Nephron progenitor cell (in vitro differentiated cells): ENCODE results near the gene RPS16.

Experiments used
- DNase-seq: peaks from one replicate; pipeline ENCODE4 v3.0.0; 2021
- H3K27ac Mint-ChIP-seq: 2 replicates; pipeline ENCODE4 v1.8.0; 2021; ENCODE audit warnings: mild to moderate bottlenecking, moderate library complexity, mixed read lengths
- H3K27me3 Mint-ChIP-seq: 2 replicates; pipeline ENCODE4 v1.8.0; 2021; ENCODE audit warnings: mild to moderate bottlenecking, low read depth, mixed read lengths; ENCODE audit not compliant: poor library complexity
- H3K36me3 Mint-ChIP-seq: 2 replicates; pipeline ENCODE4 v1.8.0; 2021; ENCODE audit warnings: low read depth, mixed read lengths
- H3K4me1 Mint-ChIP-seq: 2 replicates; pipeline ENCODE4 v1.8.0; 2021; ENCODE audit warnings: mixed read lengths
- H3K4me3 Mint-ChIP-seq: 2 replicates; pipeline ENCODE4 v1.8.0; 2021; ENCODE audit warnings: mild to moderate bottlenecking, moderate library complexity, mixed read lengths
- H3K9me3 Mint-ChIP-seq: 2 replicates; pipeline ENCODE4 v1.8.0; 2021; ENCODE audit warnings: mild to moderate bottlenecking, moderate library complexity, mixed read lengths
- TF ChIP-seq, protein P1 (sequence below): fragments of 200-600 bp; sonication (generic); IDR thresholded peaks from 2 replicates; pipeline ENCODE4 v1.5.0; 2021; ENCODE audit warnings: antibody characterized with exemption

The RPS16 gene

GRCh38 chr19:39433480-39434079, 2.2 kb downstream of the RPS16 start:
- Mint-ChIP-seq H3K27me3 (peaks cover 11% of the 10 kb centered on the region), H3K4me1 (peaks cover 56% of the 10 kb centered on the region), H3K36me3 (peaks cover 32% of the 10 kb centered on the region), H3K4me3 (peak overlapping the region; percentile 58), H3K9me3 (no peaks in the 10 kb centered on the region), H3K27ac (peak overlapping the region; percentile 64)
- TF ChIP-seq, protein P1, sequence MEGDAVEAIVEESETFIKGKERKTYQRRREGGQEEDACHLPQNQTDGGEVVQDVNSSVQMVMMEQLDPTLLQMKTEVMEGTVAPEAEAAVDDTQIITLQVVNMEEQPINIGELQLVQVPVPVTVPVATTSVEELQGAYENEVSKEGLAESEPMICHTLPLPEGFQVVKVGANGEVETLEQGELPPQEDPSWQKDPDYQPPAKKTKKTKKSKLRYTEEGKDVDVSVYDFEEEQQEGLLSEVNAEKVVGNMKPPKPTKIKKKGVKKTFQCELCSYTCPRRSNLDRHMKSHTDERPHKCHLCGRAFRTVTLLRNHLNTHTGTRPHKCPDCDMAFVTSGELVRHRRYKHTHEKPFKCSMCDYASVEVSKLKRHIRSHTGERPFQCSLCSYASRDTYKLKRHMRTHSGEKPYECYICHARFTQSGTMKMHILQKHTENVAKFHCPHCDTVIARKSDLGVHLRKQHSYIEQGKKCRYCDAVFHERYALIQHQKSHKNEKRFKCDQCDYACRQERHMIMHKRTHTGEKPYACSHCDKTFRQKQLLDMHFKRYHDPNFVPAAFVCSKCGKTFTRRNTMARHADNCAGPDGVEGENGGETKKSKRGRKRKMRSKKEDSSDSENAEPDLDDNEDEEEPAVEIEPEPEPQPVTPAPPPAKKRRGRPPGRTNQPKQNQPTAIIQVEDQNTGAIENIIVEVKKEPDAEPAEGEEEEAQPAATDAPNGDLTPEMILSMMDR, result no peak
- DNase-seq, result no peak

DNA sequence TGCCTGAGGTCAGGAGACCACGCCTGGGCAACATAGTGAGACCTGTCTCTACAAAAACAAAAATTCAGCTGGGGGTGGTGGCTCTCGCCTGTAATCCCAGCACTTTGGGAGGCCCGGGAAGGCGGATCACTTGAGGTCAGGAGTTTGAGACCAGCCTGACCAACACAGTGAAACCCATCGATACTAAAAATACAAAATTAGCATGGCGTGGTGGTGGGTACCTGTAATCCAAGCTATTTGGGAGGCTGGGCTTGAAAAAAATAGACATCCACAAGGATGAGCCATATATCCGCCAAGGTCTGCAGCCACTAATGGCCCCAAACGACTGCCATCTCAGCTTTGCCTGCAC, 3.1 kb downstream of the RPS16 start:
- H3K9me3 Mint-ChIP-seq, result no peaks in the 10 kb centered on the region
- no peak for DNase-seq
- peaks cover 32% of the 10 kb centered on the region for H3K36me3 Mint-ChIP-seq
- TF ChIP-seq, protein P1, result no peak
- H3K27me3 Mint-ChIP-seq, result peaks cover 11% of the 10 kb centered on the region
- peaks cover 57% of the 10 kb centered on the region for H3K4me1 Mint-ChIP-seq
- no peak overlapping the region for H3K27ac Mint-ChIP-seq
- H3K4me3 Mint-ChIP-seq, result no peak overlapping the region

- DNase-seq, result no peak
- H3K4me3 Mint-ChIP-seq, result no peak overlapping the region
These were observed 4.8 kb downstream of the RPS16 start for GRCh38 chr19:39430675-39431593.

DNA sequence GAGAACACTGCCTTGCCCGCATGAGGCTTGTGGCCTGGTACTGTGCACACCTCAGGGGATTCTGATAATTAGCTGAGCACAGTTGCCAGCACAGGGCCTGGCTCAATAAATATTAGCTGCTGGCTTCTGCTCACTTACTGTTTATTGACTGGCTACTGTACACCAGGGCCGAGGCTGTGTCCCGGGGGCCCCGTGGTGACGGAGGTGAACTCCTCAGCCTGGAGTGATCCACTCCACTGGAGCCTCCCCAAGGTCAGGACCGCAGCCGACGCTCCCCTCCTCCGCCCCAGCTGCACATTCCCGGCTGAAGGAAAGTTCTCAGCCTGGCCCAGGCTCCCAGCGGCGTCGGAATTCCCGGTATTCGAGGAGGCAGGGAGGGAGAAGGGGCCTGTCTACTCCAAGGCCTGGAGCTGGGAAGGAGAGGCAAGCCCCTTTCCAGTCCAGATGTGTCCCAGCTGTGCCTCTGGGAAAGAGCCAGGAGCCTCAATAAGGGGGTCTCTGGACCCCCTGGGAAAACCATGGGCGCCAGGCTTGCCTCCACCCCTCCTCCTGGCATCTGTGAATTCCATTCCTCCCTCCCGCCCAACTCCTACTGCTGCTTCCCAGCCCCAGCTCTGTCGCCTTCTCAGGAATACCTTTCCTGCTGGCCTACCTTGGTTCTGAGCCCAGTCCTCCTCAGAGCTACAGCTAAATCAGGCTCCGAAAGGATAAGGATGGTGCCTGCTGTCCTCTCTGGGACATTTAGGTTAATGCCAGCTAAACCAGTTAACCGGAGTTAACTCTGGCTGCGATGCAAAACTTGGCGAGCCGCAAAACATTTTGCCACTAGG, 7.3 kb downstream of the RPS16 start:
- peak; percentile 75 for DNase-seq
- Mint-ChIP-seq H3K4me3 (peak overlapping the region; percentile 48), H3K36me3 (peaks cover 34% of the 10 kb centered on the region), H3K27ac (peak overlapping the region; percentile 91), H3K9me3 (no peaks in the 10 kb centered on the region), H3K27me3 (peaks cover 9% of the 10 kb centered on the region), H3K4me1 (peaks cover 23% of the 10 kb centered on the region)
- TF ChIP-seq, protein P1, result no peak

More at GRCh38 chr19:39430675-39431593, 4.8 kb downstream of the RPS16 start:
- Mint-ChIP-seq H3K27me3 (peaks cover 7% of the 10 kb centered on the region), H3K9me3 (no peaks in the 10 kb centered on the region), H3K27ac (peak overlapping the region; percentile 77), H3K36me3 (peaks cover 39% of the 10 kb centered on the region), H3K4me1 (peaks cover 43% of the 10 kb centered on the region)
- TF ChIP-seq, protein P1, result no peak

DNA sequence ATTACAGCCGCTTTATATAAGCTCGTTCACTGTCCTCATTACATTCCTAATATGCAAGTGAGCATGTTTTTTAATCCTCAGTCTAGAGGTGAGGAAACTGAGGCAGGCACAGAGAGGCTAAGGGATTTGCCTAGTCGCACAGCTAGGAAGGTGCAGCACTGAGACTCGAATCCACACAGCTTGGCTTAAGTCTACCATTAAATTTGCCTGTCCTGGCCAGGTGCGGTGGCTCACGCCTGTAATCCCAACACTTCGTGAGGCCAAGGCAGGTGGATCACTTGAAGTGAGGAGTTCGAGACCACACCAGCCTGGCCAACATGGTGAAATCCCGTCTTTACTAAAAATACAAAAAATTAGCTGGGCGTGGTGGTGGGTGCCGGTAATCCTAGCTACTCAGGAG, 8.0 kb downstream of the RPS16 start:
- TF ChIP-seq, protein P1, result no peak
- H3K4me1 Mint-ChIP-seq, result peaks cover 23% of the 10 kb centered on the region
- no peaks in the 10 kb centered on the region for H3K9me3 Mint-ChIP-seq
- H3K27ac Mint-ChIP-seq, result no peak overlapping the region
- H3K27me3 Mint-ChIP-seq, result peaks cover 6% of the 10 kb centered on the region
- no peak overlapping the region for H3K4me3 Mint-ChIP-seq
- DNase-seq, result no peak
- peaks cover 31% of the 10 kb centered on the region for H3K36me3 Mint-ChIP-seq
